Activated CD4-positive, CD25-positive, alpha-beta regulatory T cell treated with anti-CD3 and anti-CD28 coated beads, Interleukin-2, amount 50 U/mL, for 24 hours (primary cell): ENCODE measurements around the gene ADAMTS16.

Experiments used
- ATAC-seq, 2 donors: fragments of 150-1000 bp; cut with Tn5 transposase; one replicate each; pipeline ENCODE4 v1.10.0; 2021; ENCODE audit warnings: mild to moderate bottlenecking in 1 of 2, moderate library complexity in 1 of 2

ADAMTS16 gene

DNA sequence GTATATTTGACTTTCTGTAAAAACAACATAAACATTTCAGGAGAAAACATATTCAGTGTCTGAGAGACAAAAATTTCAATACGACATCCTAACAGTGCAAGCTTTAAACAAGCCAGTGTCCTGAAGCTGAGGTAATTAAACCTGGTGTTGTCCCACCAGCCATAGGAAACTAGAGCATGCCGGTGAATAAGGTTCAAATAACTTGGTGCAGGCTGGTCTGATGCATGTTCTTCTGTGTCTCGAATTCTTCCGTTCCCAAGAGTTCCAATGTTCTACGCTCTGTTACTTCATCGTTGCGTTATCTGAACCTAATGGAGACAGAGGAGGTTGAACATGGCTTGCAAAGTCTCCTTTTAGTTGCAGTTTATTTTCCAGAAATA, 48.9 kb downstream of the ADAMTS16 start:
- no peak for ATAC-seq

DNA sequence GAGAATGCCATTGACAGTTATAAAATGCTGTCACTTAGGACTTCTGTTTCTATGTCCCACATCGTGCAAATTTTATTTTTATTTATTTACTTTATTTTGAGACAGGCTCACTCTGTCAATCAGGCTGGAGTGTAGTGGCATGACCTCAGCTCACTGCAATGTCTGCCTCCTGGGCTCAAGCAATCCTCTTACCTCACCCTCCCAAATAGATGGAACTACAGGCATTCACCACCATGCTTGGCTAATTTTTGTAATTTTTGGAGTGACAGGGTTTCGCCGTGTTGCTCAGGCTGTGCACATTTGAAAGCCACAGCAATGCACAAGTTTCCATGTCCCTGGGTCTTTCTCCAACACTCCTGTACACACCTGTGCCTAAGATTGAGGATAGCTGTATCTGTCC, 51.8 kb downstream of the ADAMTS16 start:
- no peak for ATAC-seq

DNA sequence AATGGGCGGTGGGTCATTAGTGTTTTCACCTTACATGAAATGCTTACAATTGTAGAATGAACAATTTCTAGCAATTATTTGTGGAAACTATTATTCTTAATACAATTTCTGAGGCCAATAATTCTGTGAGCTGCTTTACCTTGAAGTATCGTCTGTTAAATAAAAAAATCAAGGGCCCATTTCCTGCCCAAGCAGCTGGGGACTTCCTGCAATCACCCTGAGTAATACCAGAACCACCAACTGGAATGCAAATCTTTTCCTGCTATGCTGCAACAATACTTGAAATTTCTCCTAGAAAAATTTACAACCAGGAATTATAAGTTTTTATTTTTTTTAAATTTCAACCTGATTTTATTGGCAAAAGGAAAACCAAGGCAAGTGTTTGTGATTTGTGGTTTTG, 52.6 kb downstream of the ADAMTS16 start:
- ATAC-seq: no peak

DNA sequence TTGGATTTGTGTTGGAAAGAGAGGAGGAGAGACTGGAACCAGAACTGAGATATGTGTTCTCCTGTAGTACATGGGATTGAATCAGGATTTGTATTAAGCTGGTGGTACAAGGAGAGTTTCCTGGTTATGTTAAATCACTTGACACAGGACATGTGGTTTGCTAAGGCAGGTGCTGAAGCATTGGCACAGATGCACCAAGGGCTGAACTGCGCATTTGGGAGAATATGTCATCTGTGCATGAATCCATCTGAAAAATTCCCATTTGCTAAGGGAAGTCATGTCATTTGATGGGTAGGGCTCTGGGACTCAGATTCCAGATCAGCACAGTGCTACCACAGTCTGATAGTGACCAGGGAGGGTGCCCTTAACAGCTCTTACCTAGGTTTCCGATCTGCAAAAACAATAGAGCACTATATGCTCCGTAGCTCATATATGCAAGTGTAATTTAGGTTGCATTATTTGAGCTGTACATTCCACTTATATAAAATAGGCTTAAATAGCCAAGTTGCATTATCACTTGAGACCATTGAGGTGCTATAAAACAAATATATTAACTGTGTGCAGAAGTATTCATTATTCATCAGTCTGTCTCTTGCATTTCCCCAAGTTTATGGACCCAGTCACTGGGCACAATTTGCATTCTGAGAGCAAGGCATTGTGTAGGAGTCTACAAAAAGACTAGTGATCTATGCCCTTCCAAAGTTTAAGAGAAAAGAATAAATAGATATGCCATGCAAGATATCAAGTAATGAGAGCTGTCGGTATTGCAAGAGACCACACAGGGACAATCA, 55.2 kb downstream of the ADAMTS16 start:
- ATAC-seq: no peak

DNA sequence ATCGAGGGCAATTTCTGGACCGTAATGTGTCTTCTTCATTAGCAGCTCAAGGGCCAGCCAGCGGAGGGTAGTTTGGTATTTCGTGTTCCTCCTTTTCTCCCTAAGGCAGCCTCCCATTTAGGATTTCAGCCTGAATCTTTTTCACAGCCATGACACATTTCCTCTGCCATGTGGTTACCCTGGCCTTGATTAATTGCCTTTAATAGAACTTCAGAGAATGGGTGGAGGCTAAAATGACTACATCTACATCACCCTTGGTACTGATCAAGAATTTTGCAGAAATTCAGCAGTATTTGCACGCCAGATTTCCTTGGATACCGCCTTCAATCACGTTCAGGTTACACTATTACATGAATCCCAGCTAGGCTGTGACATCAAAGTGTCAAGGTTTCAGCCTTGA, 58.0 kb downstream of the ADAMTS16 start:
- ATAC-seq: no peak

DNA sequence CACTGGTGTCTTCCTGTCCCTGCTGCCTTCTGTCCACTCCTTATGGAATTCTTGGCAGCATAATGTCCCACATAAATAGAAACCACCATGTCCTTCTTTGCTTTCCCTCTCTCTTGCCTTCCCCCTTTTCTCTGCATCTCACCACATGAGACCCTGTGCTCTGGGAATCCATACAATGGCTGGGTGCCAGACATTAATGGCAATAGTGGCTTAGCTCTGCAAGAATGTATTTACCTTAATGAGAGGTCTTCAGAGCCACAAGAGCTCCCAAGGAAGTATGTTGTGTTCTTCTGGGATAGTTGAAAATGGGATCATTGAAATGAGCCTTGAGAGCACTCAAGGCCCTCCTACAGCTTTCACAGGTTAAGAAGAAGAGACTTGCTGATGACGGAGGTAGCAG, 58.7 kb downstream of the ADAMTS16 start:
- no peak for ATAC-seq

DNA sequence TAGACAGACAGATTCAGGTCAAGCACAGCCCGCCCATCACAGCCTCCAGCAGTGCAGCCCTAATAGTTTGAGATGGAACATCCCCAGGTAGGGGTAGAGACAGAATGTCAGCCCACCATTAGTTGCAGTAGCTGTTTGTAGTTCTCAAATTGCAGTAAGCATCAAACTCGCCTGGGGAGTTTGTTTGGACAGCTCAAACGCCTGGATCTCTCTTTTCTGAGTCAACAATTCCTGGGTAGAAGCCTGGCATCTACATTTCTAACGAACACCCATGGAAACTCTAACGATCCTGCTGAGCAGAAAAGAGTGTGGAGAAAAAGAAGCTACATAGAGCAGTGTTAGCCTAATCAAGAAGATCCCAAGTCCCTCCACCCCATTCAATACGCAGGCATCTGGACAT, 59.4 kb downstream of the ADAMTS16 start:
- no peak for ATAC-seq

DNA sequence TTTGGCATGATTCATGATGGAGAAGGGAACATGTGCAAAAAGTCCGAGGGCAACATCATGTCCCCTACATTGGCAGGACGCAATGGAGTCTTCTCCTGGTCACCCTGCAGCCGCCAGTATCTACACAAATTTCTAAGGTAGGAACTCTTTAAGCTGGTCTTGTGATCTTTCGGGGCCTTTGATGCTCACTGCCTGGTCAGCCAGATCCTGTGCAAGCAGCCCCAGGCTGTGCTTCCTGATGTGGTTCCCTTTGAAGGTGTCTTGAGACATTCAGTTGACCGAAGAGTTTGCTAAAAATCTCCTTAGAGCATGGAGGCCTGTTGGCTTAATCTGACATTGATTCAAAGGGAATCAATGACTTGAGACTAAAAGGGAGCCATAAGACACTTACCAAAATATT, 60.0 kb downstream of the ADAMTS16 start:
- ATAC-seq: no peak

DNA sequence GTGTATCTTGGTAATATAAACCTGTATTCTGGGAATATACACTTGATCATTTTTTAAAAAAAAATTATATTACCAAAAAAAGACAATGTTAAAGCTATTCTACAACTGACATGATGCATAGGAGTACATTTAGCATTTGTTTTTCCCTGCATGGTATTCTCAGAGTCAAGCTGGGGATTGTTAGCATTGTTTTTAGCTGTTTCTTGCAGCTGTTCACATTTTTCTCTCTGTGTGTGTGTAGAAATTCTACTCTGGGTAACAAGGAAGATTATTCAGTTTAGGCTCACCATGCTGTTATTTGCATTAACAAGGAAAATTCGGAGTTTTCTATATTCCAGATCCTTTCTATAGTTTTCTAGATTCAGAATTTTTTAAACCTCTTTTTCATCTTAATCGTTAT, 62.2 kb downstream of the ADAMTS16 start:
- no peak for ATAC-seq

DNA sequence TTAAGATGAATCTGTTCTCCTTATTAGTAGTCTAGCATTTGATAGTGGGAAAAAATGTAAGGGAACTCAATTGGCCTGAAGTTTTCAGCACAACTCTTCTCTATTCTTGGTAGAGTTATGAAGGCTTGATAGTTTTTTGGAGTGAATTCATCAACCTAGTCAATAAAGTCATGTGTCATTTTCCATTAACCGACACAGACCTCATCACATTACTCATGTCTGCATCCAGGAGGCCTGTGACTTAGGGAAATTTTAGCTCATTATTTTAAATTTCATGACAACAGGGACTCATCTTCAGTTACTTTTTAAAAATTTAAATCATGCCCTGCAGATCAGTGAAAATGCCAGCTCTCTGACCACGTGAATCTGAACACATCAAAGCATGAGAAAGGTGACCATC, 63.3 kb downstream of the ADAMTS16 start:
- no peak for ATAC-seq

DNA sequence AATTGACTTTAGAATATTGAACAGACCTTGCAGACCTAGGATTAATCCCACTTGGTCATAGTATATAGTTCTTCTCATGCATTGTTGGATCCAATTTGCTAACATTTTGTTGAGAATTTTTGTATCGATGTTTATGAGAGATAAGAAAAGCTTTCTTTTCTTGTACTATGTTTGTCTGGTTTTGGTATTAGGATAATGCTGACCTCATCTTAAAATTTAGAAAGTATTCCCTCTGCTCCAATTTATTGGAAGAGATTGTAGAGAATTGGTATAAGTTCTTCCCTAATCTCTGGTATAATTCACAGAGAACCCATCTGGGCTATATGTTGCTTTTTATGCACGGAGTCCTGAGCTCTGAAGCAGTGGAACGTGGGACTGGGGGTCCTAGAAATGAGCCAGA, 67.7 kb downstream of the ADAMTS16 start:
- no peak for ATAC-seq

DNA sequence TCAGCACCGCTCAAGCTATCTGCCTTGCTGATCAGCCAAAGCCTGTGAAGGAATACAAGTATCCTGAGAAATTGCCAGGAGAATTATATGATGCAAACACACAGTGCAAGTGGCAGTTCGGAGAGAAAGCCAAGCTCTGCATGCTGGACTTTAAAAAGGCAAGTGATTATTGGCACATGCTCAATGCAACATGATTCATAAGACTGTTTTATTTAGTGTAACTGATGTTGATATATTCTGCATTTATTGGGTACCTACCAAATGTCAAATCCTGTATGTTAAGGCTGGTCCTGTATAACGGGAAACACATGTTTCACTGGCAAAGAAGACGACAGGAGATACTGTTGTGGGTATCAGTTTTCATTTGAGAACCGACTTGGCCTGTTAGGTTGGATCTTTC, 69.0 kb downstream of the ADAMTS16 start:
- no peak for ATAC-seq

DNA sequence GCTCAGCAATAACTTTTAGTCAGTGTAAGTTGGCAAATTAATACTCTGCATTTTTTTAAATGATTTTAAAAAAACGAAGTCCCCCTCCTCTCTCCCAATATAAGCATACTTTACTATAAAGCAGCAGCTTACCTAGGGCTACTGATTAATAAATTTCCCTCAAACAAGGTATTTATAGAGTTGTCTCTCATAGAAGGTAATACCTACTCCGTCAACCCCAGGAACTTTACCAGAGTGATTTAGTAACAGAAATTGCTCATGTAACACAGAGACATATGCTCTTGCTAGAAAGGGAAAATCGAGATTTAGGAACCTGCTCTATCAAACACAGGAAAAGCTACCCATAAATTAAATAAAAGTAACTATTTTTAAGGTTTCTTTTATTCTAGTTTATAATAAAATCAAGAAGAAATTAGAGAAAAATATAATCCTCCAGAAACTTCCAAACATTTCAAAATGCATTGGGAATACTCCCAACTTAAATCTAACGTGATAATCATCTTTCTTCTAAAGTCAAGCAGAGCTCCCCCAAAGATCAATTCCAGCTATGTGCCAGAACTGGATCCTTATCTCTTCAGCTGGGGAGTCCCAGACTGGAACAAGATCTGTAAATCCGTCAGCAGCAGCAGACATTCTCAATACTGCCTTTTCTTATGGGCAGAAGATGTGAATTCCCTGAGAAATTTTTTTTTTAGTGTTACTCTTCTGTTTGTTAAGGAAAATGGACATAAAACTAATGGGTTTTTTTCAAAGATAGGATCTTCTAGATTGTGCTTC, 69.6 kb downstream of the ADAMTS16 start:
- ATAC-seq: no peak

DNA sequence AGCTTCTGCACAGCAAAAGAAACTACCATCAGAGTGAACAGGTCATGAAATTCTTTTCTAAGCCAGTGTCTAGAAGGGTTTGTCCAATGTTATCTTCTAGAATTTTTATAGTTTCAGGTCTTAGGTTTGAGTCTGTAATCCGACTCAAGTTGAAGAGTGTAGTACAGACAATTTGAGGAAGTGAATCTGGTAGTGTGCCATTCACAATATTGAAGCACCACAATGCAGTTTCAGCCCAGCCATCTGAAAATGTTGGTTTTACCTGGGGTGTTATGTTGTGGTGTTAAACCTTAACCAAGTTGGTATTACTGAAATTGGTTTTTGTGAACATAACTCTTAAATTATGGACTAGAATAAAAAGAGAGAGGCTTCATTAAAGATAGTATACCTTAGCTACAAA, 77.2 kb downstream of the ADAMTS16 start:
- no peak for ATAC-seq

DNA sequence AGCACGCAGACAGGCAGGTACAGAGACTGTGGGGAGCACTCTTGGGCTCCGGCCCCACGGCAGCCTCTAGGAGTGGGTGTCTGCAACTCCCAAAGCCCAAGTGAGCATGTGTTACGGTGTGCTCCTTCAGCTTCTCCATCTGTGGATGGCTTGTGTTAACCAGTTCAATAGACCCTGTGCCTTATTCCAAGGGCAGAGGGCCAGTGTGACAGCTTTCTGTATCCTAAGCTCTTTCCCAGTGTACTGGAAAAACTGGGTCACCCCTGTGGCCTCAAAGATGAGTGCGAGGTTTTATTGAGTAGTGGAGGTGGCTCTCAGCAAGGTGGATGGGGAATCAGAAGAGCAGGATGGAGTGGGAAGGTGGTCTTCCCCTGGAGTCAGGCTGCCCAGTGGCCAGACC, 78.3 kb downstream of the ADAMTS16 start:
- ATAC-seq: no peak

DNA sequence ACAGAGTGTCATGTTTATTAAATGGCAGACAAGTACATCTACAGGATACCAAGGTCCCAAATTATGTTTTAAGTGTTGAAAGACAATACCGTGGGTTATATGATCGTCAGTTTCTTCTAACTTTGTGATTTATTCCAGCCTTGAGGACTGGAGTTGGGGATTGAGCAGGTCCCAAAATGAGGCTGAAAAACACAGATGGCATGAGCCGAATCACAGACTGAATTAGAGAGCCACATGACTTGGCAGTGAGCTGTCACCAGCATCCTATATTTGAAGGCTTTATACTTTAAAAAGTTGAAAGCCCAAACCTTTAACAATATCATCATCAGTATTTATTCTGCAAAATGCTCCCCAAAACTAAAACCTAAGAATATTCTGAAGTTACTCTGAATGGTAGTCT, 79.4 kb downstream of the ADAMTS16 start:
- ATAC-seq: no peak

DNA sequence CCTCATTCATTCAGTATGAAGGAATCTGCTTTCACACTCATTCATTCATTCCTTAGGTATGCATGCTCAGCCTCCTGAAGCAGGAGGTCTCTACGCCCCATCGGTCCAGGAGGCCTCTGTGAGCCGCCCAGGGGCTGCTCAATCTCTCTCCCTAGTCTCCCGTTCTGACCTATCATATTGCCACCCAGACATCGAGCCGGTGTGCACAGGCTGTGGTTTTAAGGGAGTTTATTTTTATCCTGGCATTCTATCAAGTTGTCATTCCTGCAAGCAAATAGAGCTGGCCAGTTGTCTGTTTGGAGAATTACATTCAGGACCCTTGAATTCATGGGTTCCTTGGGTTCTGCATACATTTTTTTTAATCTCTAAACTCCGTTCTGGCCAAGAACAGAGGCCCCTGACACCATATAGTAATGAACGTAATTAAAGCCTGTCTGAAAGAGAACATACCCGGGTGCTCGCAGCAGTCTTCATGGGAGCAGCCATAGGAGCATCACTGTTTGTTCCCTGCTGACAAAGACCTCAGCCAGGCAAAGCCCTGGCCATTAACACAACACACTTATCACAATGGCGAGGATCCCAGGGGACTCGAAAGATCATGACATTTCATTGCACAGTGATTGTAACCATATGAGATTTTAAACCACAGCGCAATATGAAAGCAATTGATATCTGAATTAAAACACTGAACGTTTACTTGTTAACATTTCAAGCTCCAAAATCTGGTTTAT, 80.9 kb downstream of the ADAMTS16 start:
- ATAC-seq: no peak

DNA sequence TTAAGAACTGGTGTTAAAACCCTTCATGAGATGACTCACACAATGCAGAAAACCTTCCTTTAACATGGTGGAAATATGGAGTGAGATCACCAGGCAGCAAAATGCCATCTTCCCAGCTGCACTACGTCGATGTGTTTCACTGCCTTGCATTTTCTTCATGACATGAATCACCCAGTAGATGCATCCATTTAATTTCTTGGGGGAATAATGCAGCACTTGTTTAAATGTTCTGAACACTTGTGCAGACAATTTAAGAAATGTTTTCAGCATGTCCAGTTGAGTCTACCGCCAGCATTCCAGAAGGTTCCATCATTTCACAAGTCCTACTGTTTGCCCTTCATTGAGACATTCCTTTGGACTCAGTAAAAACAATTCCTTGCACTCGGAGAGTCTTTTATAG, 81.6 kb downstream of the ADAMTS16 start:
- no peak for ATAC-seq

DNA sequence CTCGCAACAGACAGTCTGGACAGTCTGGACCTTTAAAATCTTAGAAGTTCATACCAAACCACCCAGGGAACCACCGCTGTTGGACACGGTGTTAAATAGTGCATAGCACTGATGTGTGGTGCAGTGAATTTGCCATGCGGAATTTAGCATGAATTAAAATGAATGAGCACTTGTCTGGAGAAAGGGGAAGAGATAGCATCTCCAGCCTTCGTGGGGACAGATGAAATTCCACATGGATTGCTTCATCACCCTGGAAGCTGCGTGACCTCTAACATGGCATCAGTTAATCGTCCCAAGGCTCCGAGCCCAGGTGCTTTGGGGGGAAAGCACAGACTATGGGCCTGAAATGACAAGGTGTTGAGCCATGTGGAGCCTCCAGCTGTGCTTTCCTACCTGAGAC, 91.4 kb downstream of the ADAMTS16 start:
- ATAC-seq: no peak

DNA sequence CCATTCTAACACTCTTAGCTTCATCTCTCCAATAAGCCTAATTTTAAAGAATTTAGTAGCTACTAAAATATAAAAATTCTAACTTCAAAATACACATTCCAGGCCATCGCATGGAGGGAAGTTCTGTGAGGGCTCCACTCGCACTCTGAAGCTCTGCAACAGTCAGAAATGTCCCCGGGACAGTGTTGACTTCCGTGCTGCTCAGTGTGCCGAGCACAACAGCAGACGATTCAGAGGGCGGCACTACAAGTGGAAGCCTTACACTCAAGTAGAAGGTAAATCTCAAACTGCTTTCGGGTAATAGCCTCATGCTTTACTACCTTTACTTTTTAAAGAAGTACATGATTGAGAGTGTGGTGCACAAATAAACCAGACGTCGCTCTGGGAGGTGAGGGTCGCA, 94.8 kb downstream of the ADAMTS16 start:
- no peak for ATAC-seq

DNA sequence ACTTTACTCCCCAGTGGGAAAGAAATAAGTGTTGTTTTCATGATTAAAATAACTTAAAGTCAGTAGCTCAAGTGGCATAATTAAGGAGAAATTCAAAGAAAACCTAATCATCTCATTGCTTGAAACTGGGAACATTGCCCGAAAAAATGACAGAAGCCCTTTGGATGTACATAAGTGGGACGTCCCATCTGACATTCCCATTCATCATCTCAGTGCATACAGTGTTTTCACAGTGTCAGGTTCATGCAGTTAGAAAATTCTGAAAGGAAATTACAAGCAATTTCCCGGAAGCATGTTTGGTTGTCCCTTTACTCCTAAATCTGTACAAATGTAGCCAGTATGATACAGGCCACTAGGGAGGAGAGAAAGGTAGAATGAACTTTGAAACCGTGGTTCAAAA, 95.6 kb downstream of the ADAMTS16 start:
- ATAC-seq: no peak

DNA sequence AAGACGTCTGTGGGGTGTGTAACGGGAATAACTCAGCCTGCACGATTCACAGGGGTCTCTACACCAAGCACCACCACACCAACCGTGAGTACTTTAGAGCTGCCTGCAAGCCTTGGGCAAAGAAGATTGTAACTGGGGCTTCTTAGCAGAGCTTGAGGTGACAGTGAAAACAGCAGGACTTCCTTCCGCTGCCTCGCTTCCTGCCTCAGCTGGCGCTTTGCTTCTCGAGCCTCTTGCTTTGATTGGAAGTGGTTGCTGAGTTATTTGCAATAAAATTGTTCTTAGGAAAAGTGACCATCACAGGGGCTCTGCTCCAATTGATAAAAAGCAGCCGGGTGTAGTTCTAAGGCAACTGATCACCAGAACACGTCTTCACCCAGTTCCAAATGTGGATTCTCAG, 99.1 kb downstream of the ADAMTS16 start:
- no peak for ATAC-seq

DNA sequence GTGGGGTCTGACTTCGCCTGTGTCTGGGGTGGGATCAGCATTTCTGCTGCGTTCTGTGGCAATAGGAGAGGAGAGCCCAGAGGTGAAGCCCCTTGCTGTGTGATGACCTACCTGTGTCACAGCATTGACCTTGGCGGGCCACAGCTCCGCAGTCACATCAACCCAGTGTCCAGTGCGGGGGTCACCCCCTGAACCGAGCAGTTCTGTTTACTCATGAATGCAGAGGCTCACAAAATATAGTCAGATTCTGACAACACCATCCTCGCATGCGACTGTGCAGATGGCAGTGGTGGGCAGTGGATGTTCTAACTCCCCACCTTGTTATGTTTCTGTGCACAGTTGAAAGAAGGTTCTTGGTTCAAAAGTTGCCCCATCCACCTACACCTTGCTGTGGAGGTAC, 100.1 kb downstream of the ADAMTS16 start:
- ATAC-seq: no peak

DNA sequence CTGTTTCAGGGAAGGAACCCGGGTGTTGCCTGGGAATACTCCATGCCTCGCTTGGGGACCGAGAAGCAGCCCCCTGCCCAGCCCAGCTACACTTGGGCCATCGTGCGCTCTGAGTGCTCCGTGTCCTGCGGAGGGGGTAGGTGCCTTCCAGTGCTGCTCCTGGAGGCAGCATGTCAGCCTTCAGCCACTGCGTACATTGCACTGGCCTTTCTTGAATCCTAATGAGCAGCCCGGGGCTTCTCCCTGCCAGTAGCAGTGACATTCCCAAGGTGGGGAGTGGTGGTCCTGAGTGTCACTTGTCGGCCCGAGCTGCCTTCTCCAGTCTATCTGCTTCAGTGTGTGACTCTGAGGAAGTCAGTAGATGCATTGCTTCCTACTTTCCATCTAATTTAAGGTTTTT, 101.9 kb downstream of the ADAMTS16 start:
- no peak for ATAC-seq
